NCI-H146 (cell line): Measurements from ENCODE around the gene STAG1.
A peak's percentile ranks its signal among the peaks of the same experiment; 100 is the strongest.
"Not testable (repeated sequence)": the region's sequence is repeated elsewhere in the genome, so short reads cannot be mapped to it uniquely, and the experiment has no call there.

Experiments used
- DNase-seq: peaks from one replicate; lab custom pipeline; 2025; lab: John Stamatoyannopoulos, UW

STAG1 gene

GRCh38 chr3:136404056-136404455 lies 348.1 kb downstream of the STAG1 start:
- DNase-seq: no peak

- no peak for DNase-seq
Measured at GRCh38 chr3:136396916-136397315, 355.3 kb downstream of the STAG1 start.

DNA sequence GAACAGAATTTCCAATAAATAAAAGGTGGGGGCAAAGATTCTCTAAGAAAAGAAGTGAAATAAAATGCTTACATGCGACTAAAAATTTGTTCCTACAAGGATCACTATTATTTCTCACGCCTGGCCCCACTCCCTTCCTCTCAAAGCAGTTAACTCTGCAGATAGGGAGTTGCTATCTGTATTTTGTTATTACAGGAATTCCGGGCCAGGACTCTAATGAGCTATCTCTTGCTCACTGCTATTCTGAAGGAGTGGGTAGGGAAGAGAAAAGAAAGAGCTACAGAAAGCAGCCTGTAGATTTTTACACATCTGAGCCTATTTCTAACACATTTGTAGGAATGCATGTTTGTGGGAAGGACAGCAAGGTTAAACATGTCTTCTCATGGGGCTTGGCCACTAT lies 361.6 kb downstream of the STAG1 start:
- no peak for DNase-seq

- DNase-seq: no peak
Measured at GRCh38 chr3:136387031-136387430, 365.1 kb downstream of the STAG1 start.

DNA sequence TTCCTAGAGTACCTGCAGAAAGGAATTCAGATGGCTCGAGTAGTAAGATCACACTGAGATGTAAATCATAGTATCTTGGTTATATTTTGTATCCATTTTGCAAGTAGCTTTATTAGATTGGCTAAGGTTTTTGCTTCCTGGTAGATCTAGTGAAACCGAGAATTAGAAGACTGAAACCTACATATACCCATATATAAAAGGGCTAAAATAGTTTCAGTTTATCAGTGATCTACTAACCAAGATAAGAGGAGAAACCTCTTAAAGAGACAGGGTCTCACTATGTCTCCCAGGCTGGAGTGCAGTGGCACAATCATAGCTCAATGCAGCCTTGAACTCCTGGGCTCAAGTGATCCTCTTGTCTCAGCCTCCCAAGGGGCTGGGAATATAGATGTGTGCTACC lies 366.7 kb downstream of the STAG1 start:
- no peak for DNase-seq

DNA sequence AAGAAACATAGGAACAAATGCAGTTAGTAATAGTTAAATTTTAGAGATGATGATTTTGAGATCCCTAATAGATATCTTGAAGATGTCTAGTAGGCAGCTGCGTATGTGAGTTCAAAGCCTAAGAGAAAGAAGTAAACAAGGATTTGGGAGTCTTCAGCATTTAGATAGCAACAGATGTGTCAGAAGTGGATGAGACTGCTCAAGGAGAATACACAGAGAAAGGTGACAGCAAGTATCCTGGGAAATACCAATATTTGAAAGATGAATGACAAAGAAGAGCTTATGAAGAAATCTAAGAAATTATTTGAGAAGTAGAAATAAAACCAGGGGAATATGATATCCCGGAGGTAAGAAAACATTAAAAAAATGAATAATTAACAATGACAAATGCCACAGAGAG lies 371.1 kb downstream of the STAG1 start:
- DNase-seq: no peak

DNA sequence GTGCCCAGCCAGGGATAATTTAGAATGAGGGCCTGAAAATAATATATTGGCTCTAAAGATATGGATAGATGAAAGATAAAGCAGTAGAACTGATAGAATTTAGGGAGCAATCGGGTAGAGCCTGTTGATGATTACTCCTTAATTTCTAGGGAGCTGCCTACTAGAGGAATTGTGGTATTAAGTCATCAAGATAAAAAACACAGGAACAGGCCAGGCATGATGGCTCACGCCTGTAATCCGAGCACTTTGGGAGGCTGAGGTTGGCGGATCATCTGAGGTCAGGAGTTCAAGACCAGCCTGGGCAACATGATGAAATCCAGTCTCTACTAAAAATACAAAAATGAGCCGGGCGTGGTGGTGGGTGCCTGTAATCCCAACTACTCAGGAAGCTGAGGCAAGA lies 371.6 kb downstream of the STAG1 start:
- DNase-seq: no peak

GRCh38 chr3:136378011-136378410 lies 374.2 kb downstream of the STAG1 start:
- DNase-seq: no peak

- no peak for DNase-seq
Measured at GRCh38 chr3:136377508-136377907, 374.7 kb downstream of the STAG1 start.

GRCh38 chr3:136375800-136376199 lies 376.4 kb downstream of the STAG1 start:
- DNase-seq: not testable (repeated sequence)

DNA sequence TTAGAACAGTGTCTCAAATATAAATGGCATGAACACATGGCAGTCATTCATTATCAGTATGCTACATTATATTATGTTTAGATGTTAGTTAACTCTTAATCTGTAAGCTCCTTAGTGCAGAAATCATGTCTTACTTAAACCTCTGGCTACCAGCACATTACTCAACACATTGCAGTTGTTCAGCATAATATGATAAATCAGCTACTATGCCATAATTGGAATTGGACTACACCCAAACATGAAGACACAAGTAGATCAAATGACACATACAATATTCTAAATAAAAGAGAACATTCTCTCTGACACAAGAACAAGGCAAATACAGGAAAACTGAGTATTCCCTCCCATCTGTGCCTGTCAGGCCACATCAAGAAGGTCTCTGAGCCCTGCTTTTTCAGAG lies 385.9 kb downstream of the STAG1 start:
- DNase-seq: no peak

DNA sequence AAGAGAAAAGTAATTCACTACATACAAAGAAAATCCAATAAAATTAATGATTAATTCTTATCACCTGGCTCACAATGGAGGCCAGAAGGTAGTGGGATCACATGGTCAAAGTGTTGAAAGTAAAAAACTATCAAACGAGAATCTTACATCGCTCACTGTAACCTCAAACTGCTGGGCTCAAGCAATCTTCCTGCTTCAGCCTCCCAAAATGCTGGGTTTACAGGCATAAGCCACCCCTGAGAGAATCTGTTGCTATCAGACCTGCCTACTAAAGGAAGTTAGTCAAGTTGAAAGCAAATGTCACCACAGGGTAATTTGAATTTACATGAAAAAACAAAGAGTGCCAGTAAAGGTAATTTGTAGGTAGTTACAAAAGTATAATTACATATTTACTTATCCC lies 398.7 kb downstream of the STAG1 start:
- DNase-seq: peak; percentile 18

DNA sequence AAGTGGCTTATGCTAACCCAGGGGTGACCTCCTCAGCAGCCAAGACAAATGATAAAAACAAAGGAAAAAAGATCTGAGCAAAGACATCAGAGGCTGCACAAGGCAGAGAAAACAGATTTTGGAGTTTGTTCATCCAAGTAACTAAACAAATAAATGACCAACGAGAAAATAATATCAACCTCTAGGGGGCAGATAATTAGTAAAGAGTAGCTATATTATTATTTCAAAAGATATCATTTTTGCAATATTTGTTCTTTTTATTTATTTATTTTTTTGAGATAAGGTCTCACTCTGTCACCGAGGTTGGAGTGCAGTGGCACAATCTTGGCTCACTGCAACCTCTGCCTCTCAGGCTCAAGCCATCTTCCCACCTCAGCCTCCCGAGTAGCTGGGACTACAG lies 400.3 kb downstream of the STAG1 start:
- no peak for DNase-seq

DNA sequence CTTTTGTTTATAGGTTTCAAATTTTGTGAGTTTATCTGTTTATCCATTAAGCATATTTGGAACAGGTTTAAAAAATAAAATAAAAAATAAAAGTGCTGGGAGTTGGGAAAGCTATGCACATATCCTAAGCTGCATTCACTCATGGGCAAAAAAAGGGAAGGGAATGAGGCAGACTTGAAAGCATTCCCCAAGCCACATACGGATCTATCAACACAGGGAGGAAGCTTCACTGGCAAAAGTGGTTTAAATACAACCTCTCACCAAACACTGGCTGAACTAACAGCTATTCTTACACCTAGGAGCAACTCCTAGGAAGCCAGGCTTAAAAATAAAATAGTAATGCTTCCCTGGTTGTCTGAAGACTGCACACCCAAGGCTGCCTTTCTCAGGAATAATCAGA lies 400.8 kb downstream of the STAG1 start:
- no peak for DNase-seq

DNA sequence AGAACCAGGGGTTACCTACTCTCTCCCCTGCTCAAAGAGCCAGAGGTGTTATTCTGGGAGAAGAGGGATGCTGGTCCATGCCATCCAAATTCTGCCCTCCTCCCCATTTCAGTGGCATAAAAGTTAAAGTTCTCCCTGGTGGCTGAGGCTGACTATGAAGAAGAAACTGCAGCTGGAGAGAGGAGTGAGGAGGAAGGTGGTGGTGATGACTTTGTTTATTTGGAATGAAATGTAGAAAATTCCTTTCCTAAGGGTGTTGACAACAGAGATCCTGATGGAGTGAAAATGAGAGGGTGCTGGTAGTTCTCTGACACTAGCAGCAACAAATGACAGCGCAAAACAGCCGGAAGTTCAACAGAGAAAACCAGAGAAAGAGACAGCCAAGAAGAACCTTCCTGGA lies 401.6 kb downstream of the STAG1 start:
- DNase-seq: no peak

DNA sequence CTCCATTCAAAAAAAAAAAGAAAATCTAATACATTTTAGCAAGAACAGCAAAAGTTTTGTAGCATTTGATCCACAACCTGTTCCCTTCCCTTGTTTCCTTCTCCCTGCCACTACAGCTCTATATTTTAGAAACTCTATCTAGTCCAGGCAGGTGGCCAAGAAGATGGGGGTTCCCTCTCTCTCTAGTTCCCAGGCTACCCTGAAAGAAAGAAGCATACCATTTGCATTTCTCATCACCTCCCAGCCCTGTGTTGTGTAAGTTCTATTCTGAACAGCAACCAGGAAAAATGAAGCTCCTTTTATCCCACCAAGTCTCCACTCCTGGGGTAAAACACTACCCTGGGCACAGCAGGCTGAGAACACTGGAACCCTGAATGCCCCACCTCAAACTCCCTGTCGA lies 402.0 kb downstream of the STAG1 start:
- no peak for DNase-seq

GRCh38 chr3:136346486-136346885 lies 405.7 kb downstream of the STAG1 start:
- no peak for DNase-seq

DNA sequence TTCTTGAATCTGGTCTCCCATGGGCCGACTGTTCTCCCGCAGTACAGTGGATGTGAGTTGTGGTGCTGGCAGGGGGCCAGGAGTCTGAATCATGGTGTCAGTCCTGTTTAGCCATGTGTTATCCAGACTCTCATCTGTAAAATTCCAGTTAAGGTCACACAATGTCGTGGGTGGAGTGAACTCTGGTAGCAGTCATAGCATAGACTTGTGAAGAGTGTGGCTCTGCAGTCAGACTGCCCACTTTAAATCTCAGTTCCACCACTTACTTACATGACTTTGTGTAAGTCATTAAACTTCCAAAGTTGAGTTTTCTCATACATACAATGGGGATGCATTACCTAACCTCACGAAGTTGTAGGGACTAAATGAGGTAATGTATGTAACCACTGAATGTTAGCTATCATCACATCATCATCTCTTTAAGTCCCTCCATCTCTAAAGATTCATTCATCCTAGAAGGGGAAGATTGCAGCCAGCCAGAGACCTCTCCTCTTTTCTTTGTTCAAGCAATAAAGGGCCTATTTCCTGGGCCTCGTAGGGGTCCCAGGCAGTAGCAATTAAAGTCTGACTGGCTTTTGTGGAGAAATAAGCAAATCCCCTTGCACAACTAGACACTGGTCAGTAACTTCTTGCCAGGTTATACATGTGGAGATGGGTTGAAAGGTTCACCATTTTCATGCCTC lies 408.2 kb downstream of the STAG1 start:
- DNase-seq: peak; percentile 26

DNA sequence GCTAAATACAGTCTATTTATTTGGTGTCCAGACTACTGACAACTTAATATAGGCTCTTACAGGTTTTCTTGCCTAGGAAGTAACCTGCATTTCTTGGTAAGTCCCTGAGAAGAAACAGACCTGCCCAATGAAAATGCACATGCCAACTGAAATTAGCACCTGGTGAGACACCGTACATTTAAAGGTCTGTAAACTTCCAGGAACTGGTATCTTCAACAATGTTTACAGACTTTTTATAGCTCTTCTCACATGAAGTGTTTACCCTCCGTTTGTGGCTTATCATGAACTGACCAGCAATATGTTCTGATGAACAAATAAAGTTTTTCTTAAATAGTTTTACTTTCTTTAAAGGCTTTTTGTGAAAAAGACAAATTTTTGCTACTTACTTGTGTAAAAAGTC lies 408.7 kb downstream of the STAG1 start:
- no peak for DNase-seq

- DNase-seq: no peak
Measured at GRCh38 chr3:136336329-136337100, 415.7 kb downstream of the STAG1 start.

DNA sequence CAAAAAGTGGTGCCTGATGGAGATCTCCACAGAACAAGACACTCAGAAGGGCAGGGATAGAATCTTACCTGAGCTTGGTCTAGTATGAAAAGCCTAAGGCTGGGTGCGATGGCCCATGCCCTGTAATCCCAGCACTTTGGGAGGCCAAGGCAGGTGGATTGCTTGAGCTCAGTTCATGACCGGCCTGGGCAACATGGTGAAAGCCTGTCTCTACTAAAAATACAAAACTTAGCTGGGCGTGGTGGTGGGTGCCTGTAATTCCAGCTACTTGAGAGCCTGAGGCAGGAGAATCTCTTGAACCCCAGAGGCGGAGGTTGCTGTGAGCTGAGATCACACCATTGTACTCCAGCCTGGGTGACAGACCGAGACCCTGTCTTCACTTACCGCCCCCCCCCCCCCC lies 417.5 kb downstream of the STAG1 start:
- not testable (repeated sequence) for DNase-seq

DNA sequence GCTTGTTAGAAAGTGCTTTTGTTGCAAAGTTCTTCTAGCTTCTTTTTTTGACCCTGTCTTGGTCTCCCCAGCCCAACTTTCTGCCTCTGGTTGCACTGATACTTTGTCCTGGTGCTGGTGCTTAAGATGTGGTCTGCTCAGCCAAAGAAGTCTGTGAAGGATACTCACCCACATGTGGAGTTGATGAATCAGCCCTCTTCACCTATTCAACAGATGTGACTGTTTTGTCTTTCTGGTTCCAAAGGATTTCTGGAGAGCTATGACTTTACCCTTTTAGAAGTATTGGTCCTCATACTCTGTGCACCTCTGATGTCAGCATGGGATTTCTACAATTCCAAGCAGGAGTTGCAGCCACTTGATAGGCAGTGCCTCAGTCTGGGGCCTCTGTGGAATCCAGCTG lies 418.0 kb downstream of the STAG1 start:
- DNase-seq: no peak

DNA sequence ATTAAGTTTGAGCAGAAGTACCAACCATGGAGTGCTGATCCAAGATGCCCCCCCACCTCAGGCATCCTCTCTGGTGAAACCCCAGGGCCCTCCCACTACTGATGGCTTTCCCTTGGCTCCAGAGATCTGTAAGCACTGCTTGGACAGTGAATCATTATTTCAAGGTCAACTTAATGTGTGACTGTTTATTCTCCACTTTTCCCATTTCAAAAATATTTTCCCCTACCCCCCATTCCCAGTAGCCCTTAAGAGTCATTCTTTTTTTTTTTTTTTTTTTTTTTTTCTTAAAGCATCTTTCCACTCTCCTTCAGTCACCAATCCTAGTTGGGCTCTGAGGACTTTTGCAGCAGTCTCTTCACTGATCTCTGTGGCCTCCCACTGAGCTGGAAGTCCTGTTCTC lies 419.4 kb downstream of the STAG1 start:
- DNase-seq: no peak

DNA sequence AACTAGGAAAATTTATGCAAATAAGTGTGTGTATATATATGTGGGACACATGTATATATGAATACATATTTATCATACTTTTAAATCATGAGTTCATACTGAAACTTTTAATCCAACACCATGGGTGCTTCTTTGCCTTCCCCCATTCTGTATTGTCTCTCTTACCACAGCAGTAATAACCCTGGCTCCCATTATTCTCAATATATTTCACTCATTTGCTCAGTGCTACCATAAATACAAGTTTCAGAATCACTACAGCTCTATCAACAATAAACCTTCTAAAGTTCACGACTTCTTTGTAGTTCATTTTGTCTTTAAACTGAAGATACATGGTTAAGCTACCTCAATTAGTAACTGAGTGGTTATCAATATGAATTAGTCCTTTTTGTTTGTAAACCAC lies 419.9 kb downstream of the STAG1 start:
- no peak for DNase-seq
